SU-DHL-6 (cell line): ENCODE data around the gene GLRA3.
"Not testable (repeated sequence)": the region's sequence is repeated elsewhere in the genome, so short reads cannot be mapped to it uniquely, and the experiment has no call there.

ENCODE experiments used
- H2AFZ ChIP-seq: fragments of 200-600 bp; sonication (generic); 2 replicates; pipeline ENCODE4 v1.6.1; 2014; ENCODE audit warnings: low read depth, mild to moderate bottlenecking, moderate library complexity, mixed read lengths, antibody characterized with exemption, low read length; ENCODE audit not compliant: severe bottlenecking
- H3F3A ChIP-seq: fragments of 200-600 bp; shearing (Covaris generic); 2 replicates; pipeline ENCODE4 v1.6.0; 2016; ENCODE audit warnings: antibody characterized with exemption, mild to moderate bottlenecking; ENCODE audit not compliant: insufficient read depth
- H3K27ac ChIP-seq: fragments of 200-600 bp; sonication (generic); 2 replicates; pipeline ENCODE4 v1.5.1; 2016; ENCODE audit warnings: low read depth, mild to moderate bottlenecking, low read length, moderate library complexity, mixed read lengths
- H3K27me3 ChIP-seq: fragments of 200-600 bp; sonication (generic), shearing (Covaris generic); 2 replicates; pipeline ENCODE4 v1.6.0; 2014; ENCODE audit warnings: mild to moderate bottlenecking, low read length
- H3K36me3 ChIP-seq: fragments of 200-600 bp; sonication (generic); 2 replicates; pipeline ENCODE4 v1.6.1; 2014; ENCODE audit warnings: mild to moderate bottlenecking, low read length, mixed read lengths
- H3K4me2 ChIP-seq: fragments of 300-600, 200-600 bp; shearing (Covaris generic), sonication (generic); 2 replicates; pipeline ENCODE4 v1.6.0; 2014; ENCODE audit warnings: low read length, low read depth, mild to moderate bottlenecking; ENCODE audit not compliant: poor library complexity, severe bottlenecking
- H3K4me3 ChIP-seq: fragments of 200-600 bp; sonication (generic); 2 replicates; pipeline ENCODE4 v1.5.1; 2014; ENCODE audit warnings: antibody characterized with exemption, low read length, mild to moderate bottlenecking, mixed read lengths; ENCODE audit not compliant: insufficient read depth, poor library complexity, severe bottlenecking
- H3K79me2 ChIP-seq: fragments of 200-600 bp; sonication (generic); 2 replicates; pipeline ENCODE4 v1.6.1; 2014; ENCODE audit warnings: mild to moderate bottlenecking, low read length, moderate library complexity; ENCODE audit not compliant: insufficient read depth
- H3K9ac ChIP-seq: fragments of 200-600 bp; sonication (generic); 2 replicates; pipeline ENCODE4 v1.7.0; 2014; ENCODE audit warnings: mild to moderate bottlenecking, low read length
- H3K9me2 ChIP-seq: fragments of 200-600 bp; sonication (generic); replicated peaks from 2 replicates; pipeline ENCODE4 v1.6.1; 2014; ENCODE audit warnings: low read length; ENCODE audit not compliant: insufficient read depth
- H3K9me3 ChIP-seq: fragments of 200-600 bp; sonication (generic); 2 replicates; pipeline ENCODE4 v1.6.1; 2014; ENCODE audit warnings: low read length, mixed read lengths; ENCODE audit not compliant: insufficient read depth
- H4K20me1 ChIP-seq: fragments of 200-600 bp; sonication (generic); 2 replicates; pipeline ENCODE4 v1.6.1; 2014; ENCODE audit warnings: low read depth, mild to moderate bottlenecking, antibody characterized with exemption, low read length, moderate library complexity, mixed read lengths
- CTCF ChIP-seq: fragments of 200-600 bp; sonication (generic); IDR thresholded peaks from one replicate; pipeline ENCODE4 v1.5.1; 2017; ENCODE audit warnings: antibody characterized with exemption, mild to moderate bottlenecking, low read length, moderate library complexity; ENCODE audit not compliant: insufficient read depth, poor library complexity, severe bottlenecking
- EZH2phosphoT487 ChIP-seq: fragments of 200-600 bp; sonication (generic), shearing (Covaris generic); conservative IDR thresholded peaks from 2 replicates; pipeline ENCODE4 v1.6.1; 2018; ENCODE audit warnings: mild to moderate bottlenecking, antibody characterized with exemption, low read length, moderate library complexity, mixed read lengths

Gene GLRA3

GRCh38 chr4:174805746-174806145 is 23.3 kb downstream of the GLRA3 start:
- H3K27ac ChIP-seq, result no peak overlapping the region
- no peaks in the 10 kb centered on the region for H3F3A ChIP-seq
- no peak overlapping the region for H2AFZ ChIP-seq
- peaks cover 20% of the 10 kb centered on the region; the same call in 1 of the 2 replicates for H3K9me3 ChIP-seq
- H3K36me3 ChIP-seq, result no peaks in the 10 kb centered on the region
- TF ChIP-seq CTCF (no peak), EZH2phosphoT487 (no peak)
- no peak overlapping the region for H3K4me2 ChIP-seq
- H3K4me3 ChIP-seq, result no peak overlapping the region
- no peaks in the 10 kb centered on the region for H3K79me2 ChIP-seq
- no peaks in the 10 kb centered on the region for H3K9me2 ChIP-seq
- no peak overlapping the region for H3K9ac ChIP-seq
- no peaks in the 10 kb centered on the region for H4K20me1 ChIP-seq
- no peaks in the 10 kb centered on the region for H3K27me3 ChIP-seq

DNA sequence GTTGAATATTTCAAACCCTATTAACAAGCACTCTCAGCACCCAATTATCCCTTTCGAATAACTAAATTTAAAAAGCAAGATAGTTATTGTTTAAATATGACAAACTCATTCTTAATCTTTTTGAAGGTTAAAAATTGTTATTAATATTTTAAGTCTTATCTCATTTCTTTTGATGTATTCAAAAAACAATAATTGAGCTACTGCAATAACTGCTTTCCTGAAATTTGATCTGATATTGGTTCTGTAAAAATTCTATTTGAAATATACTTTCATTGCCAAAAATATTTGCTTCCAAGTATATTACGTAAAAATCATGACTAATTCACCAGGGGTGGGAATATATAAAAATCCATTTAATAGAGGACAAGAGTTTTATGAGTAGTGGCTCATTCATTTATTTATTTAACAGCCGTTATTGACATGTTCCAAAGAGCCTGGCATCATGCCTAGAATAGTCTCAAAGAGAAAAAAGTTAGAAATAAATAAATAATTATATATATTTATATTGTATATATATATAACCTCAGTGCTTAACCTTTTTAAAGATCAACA is 34.4 kb downstream of the GLRA3 start:
- no peaks in the 10 kb centered on the region for H3K9me3 ChIP-seq
- H3K4me3 ChIP-seq, result no peak overlapping the region
- no peak overlapping the region for H3K27ac ChIP-seq
- H3K4me2 ChIP-seq, result no peak overlapping the region
- H2AFZ ChIP-seq, result no peak overlapping the region
- no peaks in the 10 kb centered on the region; the same call in 1 of the 2 replicates for H3F3A ChIP-seq
- H3K79me2 ChIP-seq, result no peaks in the 10 kb centered on the region
- no peak overlapping the region for H3K9ac ChIP-seq
- no peak for TF ChIP-seq EZH2phosphoT487
- TF ChIP-seq CTCF, result no peak
- H3K9me2 ChIP-seq, result no peaks in the 10 kb centered on the region
- no peaks in the 10 kb centered on the region for H3K27me3 ChIP-seq
- no peaks in the 10 kb centered on the region for H4K20me1 ChIP-seq
- H3K36me3 ChIP-seq, result no peaks in the 10 kb centered on the region

DNA sequence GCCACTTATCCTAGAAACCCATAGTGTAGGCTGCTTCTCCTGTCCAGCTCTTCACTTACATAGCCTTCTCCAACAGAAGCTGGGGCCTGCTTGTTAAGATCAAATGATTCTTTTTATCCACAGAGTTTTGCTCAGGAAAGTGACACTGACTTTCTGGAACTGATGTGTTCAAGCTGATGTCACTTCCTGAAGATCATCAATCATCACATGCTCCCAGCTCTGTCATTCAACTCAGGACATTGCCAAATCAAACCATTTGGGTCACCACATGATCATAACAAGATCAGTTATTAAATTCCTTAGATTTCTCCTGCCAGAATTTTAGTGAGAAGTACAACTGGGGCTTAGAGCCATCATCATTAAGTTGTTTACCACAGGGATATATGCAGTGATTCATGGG is 39.4 kb downstream of the GLRA3 start:
- Histone ChIP-seq H3K36me3 (peaks cover 10% of the 10 kb centered on the region; the same call in 1 of the 2 replicates), H2AFZ (no peak overlapping the region), H3F3A (peaks cover 6% of the 10 kb centered on the region; the same call in 1 of the 2 replicates), H3K27ac (no peak overlapping the region), H3K9me2 (no peaks in the 10 kb centered on the region), H3K79me2 (no peaks in the 10 kb centered on the region), H3K27me3 (no peaks in the 10 kb centered on the region), H3K9ac (no peak overlapping the region), H3K4me2 (no peak overlapping the region), H3K4me3 (no peak overlapping the region), H3K9me3 (0 out of 2 replicates have a peak, but pooled peaks cover 4% of the 10 kb centered on the region), H4K20me1 (no peaks in the 10 kb centered on the region)
- no peak for TF ChIP-seq CTCF
- TF ChIP-seq EZH2phosphoT487, result no peak

GRCh38 chr4:174778274-174778986 is 50.6 kb downstream of the GLRA3 start:
- H3K9me3 ChIP-seq, H3K27me3 ChIP-seq, H3F3A ChIP-seq, H4K20me1 ChIP-seq, H3K36me3 ChIP-seq, H3K9ac ChIP-seq, H3K27ac ChIP-seq, H2AFZ ChIP-seq, H3K9me2 ChIP-seq, H3K4me2 ChIP-seq, H3K79me2 ChIP-seq, H3K4me3 ChIP-seq: not testable (repeated sequence)
